ENCODE results near the gene AKR7A3. TPM values are rescaled to one million over a fixed set of nuclear protein-coding genes. Genes with fewer than 3 reads are reported as not detected.

Gene AKR7A3
- total RNA-seq, 5 donors from 2014 or later (not counting 1 experiment from before 2014, with no cell fraction given) = 0.82 to 2.8 (median 1.1) TPM

GRCh38 chr1:19331262-19331878 lies 42.8 kb upstream of the AKR7A3 start:
- no peaks in the 10 kb centered on the region for H3K4me1 ChIP-seq (ENCODE audit: control insufficient read depth in 1 of 2, extremely low read depth in 1 of 2, insufficient read depth in 2 of 2, low read length in 2 of 2)
- H3K36me3 ChIP-seq (ENCODE audit: control insufficient read depth in 2 of 2, extremely low read depth in 1 of 2, insufficient read depth in 1 of 2, low read length in 1 of 2) = no peaks in the 10 kb centered on the region
- Mint-ChIP-seq H3K27ac (no peak overlapping the region), H3K36me3 (peaks cover 10% of the 10 kb centered on the region), H3K4me3 (no peak overlapping the region), H3K27me3 (no peaks in the 10 kb centered on the region), H3K9me3 (no peaks in the 10 kb centered on the region), H3K4me1 (peaks cover 0 to 5% (median 0%) of the 10 kb centered on the region in 3 donors)
- H3K9me3 ChIP-seq = no peaks in the 10 kb centered on the region
- no peak overlapping the region for H3K27ac ChIP-seq (ENCODE audit: low read length)
- no peaks in the 10 kb centered on the region for H3K27me3 ChIP-seq (replicated peaks in 1 of 2; ENCODE audit: control insufficient read depth in 2 of 2, extremely low read depth in 1 of 2, insufficient read depth in 2 of 2, low read length in 1 of 2)
- ATAC-seq (replicated peaks in 1 of 4) (no peak), DNase-seq (no peak)
- H3K4me3 ChIP-seq (ENCODE audit: control insufficient read depth in 1 of 2, extremely low read depth in 1 of 2, low read length in 1 of 2) = no peak overlapping the region
- CTCF ChIA-PET = no interaction called here
- POLR2A ChIA-PET = interaction anchor here in 1 of 2 donors (0.6 kb wide), 1 partner anchor 46 kb away, joined by 3 read pairs; no protein-coding TSS in a partner anchor
- WGBS (ENCODE audit: insufficient coverage) = 88% methylated on average over 12 of the region's 13 CpGs

GRCh38 chr1:19330449-19331135 lies 42.0 kb upstream of the AKR7A3 start:
- ATAC-seq (replicated peaks in 1 of 4) (no peak), DNase-seq (no peak)
- Mint-ChIP-seq H3K27ac (no peak overlapping the region), H3K4me1 (peaks cover 0 to 5% (median 0%) of the 10 kb centered on the region in 3 donors), H3K36me3 (peaks cover 11% of the 10 kb centered on the region), H3K4me3 (no peak overlapping the region), H3K27me3 (no peaks in the 10 kb centered on the region), H3K9me3 (no peaks in the 10 kb centered on the region)
- 66% methylated on average over 4 of the region's 14 CpGs for WGBS (ENCODE audit: insufficient coverage)
- Histone ChIP-seq H3K4me1 (ENCODE audit: control insufficient read depth in 1 of 2, extremely low read depth in 1 of 2, insufficient read depth in 2 of 2, low read length in 2 of 2) (no peaks in the 10 kb centered on the region), H3K9me3 (no peaks in the 10 kb centered on the region), H3K27me3 (replicated peaks in 1 of 2; ENCODE audit: control insufficient read depth in 2 of 2, extremely low read depth in 1 of 2, insufficient read depth in 2 of 2, low read length in 1 of 2) (no peaks in the 10 kb centered on the region), H3K36me3 (ENCODE audit: control insufficient read depth in 2 of 2, extremely low read depth in 1 of 2, insufficient read depth in 1 of 2, low read length in 1 of 2) (no peaks in the 10 kb centered on the region), H3K27ac (ENCODE audit: low read length) (no peak overlapping the region), H3K4me3 (ENCODE audit: control insufficient read depth in 1 of 2, extremely low read depth in 1 of 2, low read length in 1 of 2) (no peak overlapping the region)
- ChIA-PET CTCF (no interaction called here), POLR2A (no interaction called here)

GRCh38 chr1:19329611-19330010 lies 41.0 kb upstream of the AKR7A3 start:
- Mint-ChIP-seq H3K9me3 (no peaks in the 10 kb centered on the region), H3K36me3 (peaks cover 11% of the 10 kb centered on the region), H3K4me3 (no peak overlapping the region), H3K27me3 (no peaks in the 10 kb centered on the region), H3K27ac (no peak overlapping the region), H3K4me1 (peaks cover 0 to 5% (median 0%) of the 10 kb centered on the region in 3 donors)
- H3K4me3 ChIP-seq (ENCODE audit: control insufficient read depth in 1 of 2, extremely low read depth in 1 of 2, low read length in 1 of 2) = no peak overlapping the region
- POLR2A ChIA-PET = no interaction called here
- H3K4me1 ChIP-seq (ENCODE audit: control insufficient read depth in 1 of 2, extremely low read depth in 1 of 2, insufficient read depth in 2 of 2, low read length in 2 of 2) = no peaks in the 10 kb centered on the region
- no peak overlapping the region for H3K27ac ChIP-seq (ENCODE audit: low read length)
- DNase-seq (no peak), ATAC-seq (replicated peaks in 1 of 4) (no peak)
- peaks cover 7 to 9% of the 10 kb centered on the region in 2 donors for H3K36me3 ChIP-seq (ENCODE audit: control insufficient read depth in 2 of 2, extremely low read depth in 1 of 2, insufficient read depth in 1 of 2, low read length in 1 of 2)
- no peaks in the 10 kb centered on the region for H3K27me3 ChIP-seq (replicated peaks in 1 of 2; ENCODE audit: control insufficient read depth in 2 of 2, extremely low read depth in 1 of 2, insufficient read depth in 2 of 2, low read length in 1 of 2)
- WGBS (ENCODE audit: insufficient coverage) = 90% methylated on average over 3 of the region's 5 CpGs
- CTCF ChIA-PET = interaction anchor here in 1 of 2 donors (0.5 kb wide), 1 partner anchor 55 kb away, joined by 3 read pairs; no protein-coding TSS in a partner anchor
- no peaks in the 10 kb centered on the region for H3K9me3 ChIP-seq

- ChIA-PET POLR2A (no interaction called here), CTCF (interaction anchor here in 1 of 2 donors (0.5 kb wide), 1 partner anchor 54 kb away, joined by 3 read pairs; no protein-coding TSS in a partner anchor)
- H3K4me3 Mint-ChIP-seq = no peak overlapping the region
- Histone ChIP-seq H3K27me3 (replicated peaks in 1 of 2; ENCODE audit: control insufficient read depth in 2 of 2, extremely low read depth in 1 of 2, insufficient read depth in 2 of 2, low read length in 1 of 2) (no peaks in the 10 kb centered on the region), H3K4me3 (ENCODE audit: control insufficient read depth in 1 of 2, extremely low read depth in 1 of 2, low read length in 1 of 2) (no peak overlapping the region), H3K9me3 (no peaks in the 10 kb centered on the region), H3K4me1 (ENCODE audit: control insufficient read depth in 1 of 2, extremely low read depth in 1 of 2, insufficient read depth in 2 of 2, low read length in 2 of 2) (no peaks in the 10 kb centered on the region), H3K36me3 (ENCODE audit: control insufficient read depth in 2 of 2, extremely low read depth in 1 of 2, insufficient read depth in 1 of 2, low read length in 1 of 2) (peaks cover 7 to 9% of the 10 kb centered on the region in 2 donors), H3K27ac (ENCODE audit: low read length) (no peak overlapping the region)
- no peaks in the 10 kb centered on the region for H3K9me3 Mint-ChIP-seq
- H3K27ac Mint-ChIP-seq = no peak overlapping the region
- ATAC-seq (replicated peaks in 1 of 4) (no peak), DNase-seq (no peak)
- H3K27me3 Mint-ChIP-seq = no peaks in the 10 kb centered on the region
- 90% methylated on average over 12 of the region's 13 CpGs for whole genome bisulfite sequencing (ENCODE audit: insufficient coverage)
- H3K4me1 Mint-ChIP-seq = peaks cover 0 to 5% (median 0%) of the 10 kb centered on the region in 3 donors
- peaks cover 11% of the 10 kb centered on the region for H3K36me3 Mint-ChIP-seq
These were observed 40.6 kb upstream of the AKR7A3 start for GRCh38 chr1:19329188-19329587.

- Histone ChIP-seq H3K9me3 (no peaks in the 10 kb centered on the region), H3K4me3 (ENCODE audit: control insufficient read depth in 1 of 2, extremely low read depth in 1 of 2, low read length in 1 of 2) (no peak overlapping the region), H3K4me1 (ENCODE audit: control insufficient read depth in 1 of 2, extremely low read depth in 1 of 2, insufficient read depth in 2 of 2, low read length in 2 of 2) (no peaks in the 10 kb centered on the region), H3K27ac (ENCODE audit: low read length) (no peak overlapping the region), H3K27me3 (replicated peaks in 1 of 2; ENCODE audit: control insufficient read depth in 2 of 2, extremely low read depth in 1 of 2, insufficient read depth in 2 of 2, low read length in 1 of 2) (no peaks in the 10 kb centered on the region), H3K36me3 (ENCODE audit: control insufficient read depth in 2 of 2, extremely low read depth in 1 of 2, insufficient read depth in 1 of 2, low read length in 1 of 2) (peaks cover 7 to 9% of the 10 kb centered on the region in 2 donors)
- CTCF ChIA-PET = no interaction called here
- DNase-seq = no peak
- Mint-ChIP-seq H3K27me3 (no peaks in the 10 kb centered on the region), H3K4me3 (no peak overlapping the region), H3K9me3 (no peaks in the 10 kb centered on the region), H3K36me3 (peaks cover 11% of the 10 kb centered on the region), H3K27ac (no peak overlapping the region), H3K4me1 (peaks cover 0 to 5% (median 0%) of the 10 kb centered on the region in 3 donors)
- 97% methylated on average over 13 of the region's 18 CpGs for WGBS (ENCODE audit: insufficient coverage)
- POLR2A ChIA-PET = no interaction called here
- ATAC-seq (replicated peaks in 1 of 4) = no peak
These were observed 39.9 kb upstream of the AKR7A3 start for GRCh38 chr1:19328486-19328885.

GRCh38 chr1:19327736-19328135 lies 39.2 kb upstream of the AKR7A3 start:
- H3K4me1 Mint-ChIP-seq = peaks cover 0 to 5% (median 0%) of the 10 kb centered on the region in 3 donors
- DNase-seq = no peak
- H3K27ac ChIP-seq (ENCODE audit: low read length) = no peak overlapping the region
- H3K27me3 ChIP-seq (replicated peaks in 1 of 2; ENCODE audit: control insufficient read depth in 2 of 2, extremely low read depth in 1 of 2, insufficient read depth in 2 of 2, low read length in 1 of 2) = no peaks in the 10 kb centered on the region
- H3K36me3 ChIP-seq (ENCODE audit: control insufficient read depth in 2 of 2, extremely low read depth in 1 of 2, insufficient read depth in 1 of 2, low read length in 1 of 2) = peaks cover 7 to 9% of the 10 kb centered on the region in 2 donors
- H3K9me3 ChIP-seq = no peaks in the 10 kb centered on the region
- ChIA-PET POLR2A (no interaction called here), CTCF (no interaction called here)
- H3K27ac Mint-ChIP-seq = no peak overlapping the region
- no peaks in the 10 kb centered on the region for H3K4me1 ChIP-seq (ENCODE audit: control insufficient read depth in 1 of 2, extremely low read depth in 1 of 2, insufficient read depth in 2 of 2, low read length in 2 of 2)
- H3K27me3 Mint-ChIP-seq = no peaks in the 10 kb centered on the region
- no peak for ATAC-seq (replicated peaks in 1 of 4)
- peaks cover 11% of the 10 kb centered on the region for H3K36me3 Mint-ChIP-seq
- H3K9me3 Mint-ChIP-seq = no peaks in the 10 kb centered on the region
- no peak overlapping the region for H3K4me3 Mint-ChIP-seq
- H3K4me3 ChIP-seq (ENCODE audit: control insufficient read depth in 1 of 2, extremely low read depth in 1 of 2, low read length in 1 of 2) = no peak overlapping the region
- 89% methylated on average over 5 of the region's 9 CpGs for WGBS (ENCODE audit: insufficient coverage)
